Activated T-cell treated with anti-CD3 and anti-CD28 coated beads for 1 hour (primary cell): ENCODE data around the gene LHFPL3.
"Not testable (repeated sequence)": the region's sequence is repeated elsewhere in the genome, so short reads cannot be mapped to it uniquely, and the experiment has no call there.

Experiments
- DNase-seq: peaks from one replicate; pipeline ENCODE4 v3.0.0-alpha.2; 2020; ENCODE audit warnings: low read depth

The LHFPL3 gene

GRCh38 chr7:104482362-104483037 lies 154.1 kb downstream of the LHFPL3 start:
- no peak for DNase-seq

GRCh38 chr7:104486931-104487330 lies 158.5 kb downstream of the LHFPL3 start:
- no peak for DNase-seq

- no peak for DNase-seq
Observed at GRCh38 chr7:104487642-104488041, 159.2 kb downstream of the LHFPL3 start.

GRCh38 chr7:104497379-104497967 lies 169.1 kb downstream of the LHFPL3 start:
- no peak for DNase-seq

- DNase-seq = no peak
Observed at GRCh38 chr7:104499975-104500374, 171.6 kb downstream of the LHFPL3 start.

GRCh38 chr7:104509874-104510273 lies 181.5 kb downstream of the LHFPL3 start:
- DNase-seq = no peak

GRCh38 chr7:104524853-104525252 lies 196.4 kb downstream of the LHFPL3 start:
- DNase-seq = no peak

- DNase-seq = no peak
Observed at GRCh38 chr7:104528142-104528541, 199.7 kb downstream of the LHFPL3 start.

- DNase-seq = no peak
Observed at GRCh38 chr7:104529567-104529966, 201.2 kb downstream of the LHFPL3 start.

GRCh38 chr7:104530251-104530650 lies 201.8 kb downstream of the LHFPL3 start:
- no peak for DNase-seq

GRCh38 chr7:104534149-104534548 lies 205.7 kb downstream of the LHFPL3 start:
- DNase-seq = no peak

GRCh38 chr7:104535841-104536240 lies 207.4 kb downstream of the LHFPL3 start:
- DNase-seq = no peak

- no peak for DNase-seq
Observed at GRCh38 chr7:104536956-104537355, 208.6 kb downstream of the LHFPL3 start.

GRCh38 chr7:104538152-104538551 lies 209.7 kb downstream of the LHFPL3 start:
- DNase-seq = no peak

- no peak for DNase-seq
Observed at GRCh38 chr7:104541897-104542296, 213.5 kb downstream of the LHFPL3 start.

GRCh38 chr7:104548861-104549260 lies 220.5 kb downstream of the LHFPL3 start:
- DNase-seq = no peak

- DNase-seq = no peak
Observed at GRCh38 chr7:104550362-104550761, 222.0 kb downstream of the LHFPL3 start.

- no peak for DNase-seq
Observed at GRCh38 chr7:104551226-104551625, 222.8 kb downstream of the LHFPL3 start.

- no peak for DNase-seq
Observed at GRCh38 chr7:104552102-104552501, 223.7 kb downstream of the LHFPL3 start.

- no peak for DNase-seq
Observed at GRCh38 chr7:104553074-104553473, 224.7 kb downstream of the LHFPL3 start.

GRCh38 chr7:104563350-104563901 lies 235.0 kb downstream of the LHFPL3 start:
- DNase-seq = not testable (repeated sequence)

GRCh38 chr7:104569751-104570150 lies 241.3 kb downstream of the LHFPL3 start:
- DNase-seq = no peak

- DNase-seq = no peak
Observed at GRCh38 chr7:104572554-104572953, 244.2 kb downstream of the LHFPL3 start.

- no peak for DNase-seq
Observed at GRCh38 chr7:104584620-104585019, 256.2 kb downstream of the LHFPL3 start.
